Thymus (tissue), 11 donors: ENCODE measurements around the gene FAM234B. TPM values are rescaled to one million over a fixed set of nuclear protein-coding genes. Genes with fewer than 3 reads are reported as not detected.
A peak's percentile ranks its signal among the peaks of the same experiment; 100 is the strongest.

ENCODE experiments used
- DNase-seq, 9 donors: peaks; one replicate each; pipeline ENCODE4 v3.0.0-alpha.2; 2013; ENCODE audit warnings: low spot score in 9 of 9, low read depth in 6 of 9, missing footprints in 1 of 9
- H3K27ac ChIP-seq, 2 donors: one replicate each; pipeline ENCODE4 v1.5.1; 2013; ENCODE audit warnings: control low read depth in 1 of 2, low read depth in 1 of 2, low read length in 1 of 2, mild to moderate bottlenecking in 1 of 2, moderate library complexity in 1 of 2
- H3K27me3 ChIP-seq, 2 donors: one replicate each; pipeline ENCODE4 v1.5.1; 2013; ENCODE audit warnings: low read length in 1 of 2; ENCODE audit not compliant: control insufficient read depth in 2 of 2, insufficient read depth in 1 of 2
- H3K36me3 ChIP-seq, 2 donors: one replicate each; pipeline ENCODE4 v1.5.1; 2013; ENCODE audit warnings: low read length in 1 of 2, mild to moderate bottlenecking in 1 of 2, moderate library complexity in 1 of 2; ENCODE audit not compliant: control insufficient read depth in 2 of 2, insufficient read depth in 2 of 2
- H3K4me1 ChIP-seq, 2 donors: one replicate each; pipeline ENCODE4 v1.5.1; 2013; ENCODE audit warnings: low read length in 2 of 2; ENCODE audit not compliant: control insufficient read depth in 2 of 2, insufficient read depth in 2 of 2
- H3K4me3 ChIP-seq, 2 donors: one replicate each; pipeline ENCODE4 v1.5.1; 2013; ENCODE audit warnings: low read length in 2 of 2, control low read depth in 1 of 2, mild to moderate bottlenecking in 1 of 2
- H3K9me3 ChIP-seq, 2 donors: one replicate each; pipeline ENCODE4 v1.5.1; 2013; ENCODE audit warnings: low read length in 1 of 2, mild to moderate bottlenecking in 1 of 2; ENCODE audit not compliant: control insufficient read depth in 2 of 2, insufficient read depth in 1 of 2
- WGBS: extraction: QIAGEN DNeasy Blood & Tissue Kit; methylation state at CpG from one replicate; pipeline ENCODE4 v1.1.7; 2013; 5-methylcytosine and 5-hydroxymethylcytosine counted together
- polyA plus RNA-seq: library from polyadenylated mRNA; stranded (reverse); fragments of 200-250 nt; gene quantifications from one replicate; pipeline ENCODE4 v1.2.3, GENCODE V29; 2013
- total RNA-seq: library from RNA; stranded (reverse); fragments of 120-200 nt; gene quantifications from one replicate; pipeline ENCODE4 v1.2.4, GENCODE V29; 2013
- donor health status: healthy.

FAM234B gene
- total and polyA plus RNA-seq, 2 donors, result 3.8 to 4.1 TPM

DNA sequence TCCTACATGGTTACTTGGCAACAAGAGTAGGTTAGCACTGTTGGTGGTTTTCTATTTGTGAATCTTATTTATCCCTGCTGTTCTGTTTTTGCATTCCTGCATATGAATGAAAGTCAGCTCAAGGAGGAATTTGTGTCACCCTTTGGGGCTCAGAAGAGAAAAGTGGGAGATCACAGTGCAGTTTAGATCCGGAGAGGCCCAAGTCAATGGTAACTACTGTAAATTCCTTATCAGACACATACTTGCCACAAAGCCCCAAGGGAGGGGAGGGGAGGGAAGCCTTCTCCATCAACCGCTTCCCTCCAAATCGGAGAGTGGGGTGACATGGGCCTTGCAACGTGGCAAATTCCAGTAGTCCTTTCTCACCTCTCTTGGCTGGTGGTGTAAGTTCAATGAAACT lies 44.3 kb downstream of the FAM234B start:
- H3K36me3 ChIP-seq, result no peaks in the 10 kb centered on the region
- H3K27ac ChIP-seq, result no peak overlapping the region
- WGBS, result 98% methylated on average over 4 of the region's 4 CpGs
- DNase-seq, result no peak
- H3K4me3 ChIP-seq, result no peak overlapping the region
- no peaks in the 10 kb centered on the region for H3K4me1 ChIP-seq
- H3K9me3 ChIP-seq, result no peaks in the 10 kb centered on the region
- H3K27me3 ChIP-seq, result no peaks in the 10 kb centered on the region

DNA sequence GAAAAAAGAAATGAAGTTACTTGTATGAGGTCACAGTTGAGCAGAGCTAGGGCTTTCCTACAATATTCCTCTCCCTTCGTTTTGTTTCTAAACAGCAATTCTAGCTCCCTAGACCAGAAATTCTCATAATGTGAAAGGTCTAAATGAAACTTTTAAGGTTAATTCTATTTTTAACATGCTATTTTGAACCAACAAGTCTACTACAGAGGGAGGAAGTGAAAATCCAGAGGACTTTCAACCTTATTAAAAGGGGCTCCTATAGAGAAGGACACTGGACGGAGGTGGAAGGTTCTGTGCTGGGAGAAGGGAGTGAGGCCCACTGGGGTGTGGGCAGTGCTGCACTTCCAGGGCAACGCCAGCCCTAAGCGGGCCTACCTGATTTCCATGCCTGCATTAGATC lies 45.9 kb downstream of the FAM234B start:
- no peaks in the 10 kb centered on the region for H3K4me1 ChIP-seq
- DNase-seq, result no peak
- no peaks in the 10 kb centered on the region for H3K36me3 ChIP-seq
- H3K4me3 ChIP-seq, result no peak overlapping the region
- H3K27ac ChIP-seq, result no peak overlapping the region
- 95% methylated on average over 4 of the region's 4 CpGs for WGBS
- H3K9me3 ChIP-seq, result no peaks in the 10 kb centered on the region
- H3K27me3 ChIP-seq, result no peaks in the 10 kb centered on the region

GRCh38 chr12:13091832-13092231 lies 47.7 kb downstream of the FAM234B start:
- H3K4me3 ChIP-seq, result no peak overlapping the region
- H3K9me3 ChIP-seq, result no peaks in the 10 kb centered on the region
- H3K36me3 ChIP-seq, result no peaks in the 10 kb centered on the region
- no peaks in the 10 kb centered on the region for H3K27me3 ChIP-seq
- WGBS, result 98% methylated on average over 6 of the region's 6 CpGs
- DNase-seq, result no peak
- H3K4me1 ChIP-seq, result no peaks in the 10 kb centered on the region
- no peak overlapping the region for H3K27ac ChIP-seq

DNA sequence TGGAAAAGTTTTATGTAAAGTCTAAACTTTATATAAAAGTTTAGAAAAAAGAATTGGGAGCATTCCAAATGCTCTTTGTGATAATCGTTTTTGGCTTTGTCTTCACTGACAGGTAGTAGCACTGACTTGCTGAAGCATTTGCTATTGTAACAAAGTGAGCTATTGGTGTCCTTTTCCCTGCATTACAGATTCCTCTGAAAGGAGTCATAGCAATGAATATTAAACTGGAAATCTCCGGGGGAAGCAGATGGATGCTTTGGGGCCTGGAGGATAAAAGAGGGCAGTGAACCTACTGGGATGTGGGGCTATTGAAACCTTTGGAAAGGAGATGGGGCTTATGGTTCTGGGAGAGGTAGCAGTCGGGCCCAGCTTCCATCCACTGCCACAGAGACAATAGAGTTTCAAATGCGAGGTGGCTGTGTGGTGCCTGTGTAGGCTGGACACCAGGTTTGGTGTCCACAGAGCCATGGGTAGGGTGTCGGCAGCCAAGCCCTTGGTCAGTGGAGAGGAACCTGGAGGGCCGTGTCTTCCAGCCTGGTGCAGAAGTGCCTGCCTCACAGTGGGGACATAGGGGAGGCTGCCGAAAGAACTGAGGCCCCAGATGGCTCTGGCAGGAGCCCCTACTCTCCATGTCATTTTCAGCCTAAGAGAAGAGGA lies 49.1 kb downstream of the FAM234B start:
- no peaks in the 10 kb centered on the region for H3K9me3 ChIP-seq
- DNase-seq, result no peak
- peaks cover 3 to 5% of the 10 kb centered on the region in 2 donors for H3K4me1 ChIP-seq
- no peaks in the 10 kb centered on the region for H3K27me3 ChIP-seq
- WGBS, result 96% methylated on average over 7 of the region's 7 CpGs
- peak overlapping the region in 1 of 2 donors; percentile 11 for H3K27ac ChIP-seq
- no peak overlapping the region for H3K4me3 ChIP-seq
- no peaks in the 10 kb centered on the region for H3K36me3 ChIP-seq

DNA sequence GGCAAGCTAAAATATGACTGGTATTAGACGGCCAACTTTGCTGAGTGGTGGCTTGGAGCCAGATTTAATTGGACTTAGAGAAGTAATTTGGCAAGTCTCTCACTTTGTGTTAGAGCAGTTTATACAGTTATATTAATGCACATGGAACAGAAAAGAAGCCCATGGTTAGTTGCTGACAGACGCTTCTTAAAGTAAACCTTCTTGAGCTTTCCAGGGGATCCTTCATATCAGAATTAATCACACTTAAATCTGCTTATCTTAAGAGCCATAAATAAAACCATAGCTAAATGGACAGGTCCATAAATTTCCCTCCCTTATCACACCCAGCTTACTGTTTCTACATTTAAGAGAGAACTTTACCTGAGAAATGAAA lies 49.7 kb downstream of the FAM234B start:
- Histone ChIP-seq H3K36me3 (no peaks in the 10 kb centered on the region), H3K9me3 (no peaks in the 10 kb centered on the region), H3K27ac (no peak overlapping the region), H3K27me3 (no peaks in the 10 kb centered on the region), H3K4me1 (peaks cover 8% of the 10 kb centered on the region in 2 donors), H3K4me3 (no peak overlapping the region)
- 94% methylated on average over 2 of the region's 2 CpGs for WGBS
- DNase-seq, result no peak

- Histone ChIP-seq H3K9me3 (no peaks in the 10 kb centered on the region), H3K27me3 (no peaks in the 10 kb centered on the region), H3K36me3 (no peaks in the 10 kb centered on the region), H3K27ac (no peak overlapping the region), H3K4me3 (no peak overlapping the region), H3K4me1 (peaks cover 8 to 13% of the 10 kb centered on the region in 2 donors)
- no peak for DNase-seq
- WGBS, result 85% methylated on average over 3 of the region's 3 CpGs
These were observed 50.2 kb downstream of the FAM234B start for GRCh38 chr12:13094367-13094766.

GRCh38 chr12:13095266-13095995 lies 51.2 kb downstream of the FAM234B start:
- DNase-seq, result no peak
- peaks cover 8 to 22% of the 10 kb centered on the region in 2 donors for H3K4me1 ChIP-seq
- H3K27ac ChIP-seq, result no peak overlapping the region
- H3K4me3 ChIP-seq, result no peak overlapping the region
- no peaks in the 10 kb centered on the region for H3K9me3 ChIP-seq
- H3K36me3 ChIP-seq, result no peaks in the 10 kb centered on the region
- H3K27me3 ChIP-seq, result no peaks in the 10 kb centered on the region
- WGBS, result 94% methylated on average over 8 of the region's 8 CpGs

DNA sequence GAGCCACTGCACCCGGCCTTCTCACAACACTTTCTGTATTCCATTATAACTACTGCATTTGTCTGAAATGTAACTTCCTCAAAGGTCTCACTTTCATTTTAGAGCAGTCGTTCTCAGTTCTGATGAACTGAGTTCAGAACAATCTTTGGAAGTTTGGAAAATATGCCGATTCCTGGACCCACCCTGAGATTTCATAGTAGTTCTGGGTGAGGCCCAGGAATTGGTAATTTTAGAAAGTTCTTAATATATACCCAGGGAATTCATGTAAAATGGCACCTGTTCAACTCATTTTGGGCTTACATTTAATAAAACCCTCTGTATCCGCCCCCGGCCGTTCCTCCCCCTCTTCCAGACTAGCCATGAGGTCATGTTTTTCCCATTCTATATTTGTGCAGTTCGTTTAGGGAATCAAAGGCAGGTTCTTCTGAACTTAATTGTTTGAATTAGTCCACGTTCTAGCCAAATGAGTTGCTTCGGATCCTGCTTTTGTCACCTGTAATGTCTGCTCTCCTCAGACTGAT lies 53.4 kb downstream of the FAM234B start:
- H3K27me3 ChIP-seq, result no peaks in the 10 kb centered on the region
- no peak for DNase-seq
- H3K9me3 ChIP-seq, result no peaks in the 10 kb centered on the region
- no peaks in the 10 kb centered on the region for H3K36me3 ChIP-seq
- peak overlapping the region; percentile 10 to 45 for H3K27ac ChIP-seq
- 64% methylated on average over 9 of the region's 9 CpGs for WGBS
- peak overlapping the region in 1 of 2 donors; percentile 4 for H3K4me3 ChIP-seq
- peaks cover 18 to 35% of the 10 kb centered on the region in 2 donors for H3K4me1 ChIP-seq

DNA sequence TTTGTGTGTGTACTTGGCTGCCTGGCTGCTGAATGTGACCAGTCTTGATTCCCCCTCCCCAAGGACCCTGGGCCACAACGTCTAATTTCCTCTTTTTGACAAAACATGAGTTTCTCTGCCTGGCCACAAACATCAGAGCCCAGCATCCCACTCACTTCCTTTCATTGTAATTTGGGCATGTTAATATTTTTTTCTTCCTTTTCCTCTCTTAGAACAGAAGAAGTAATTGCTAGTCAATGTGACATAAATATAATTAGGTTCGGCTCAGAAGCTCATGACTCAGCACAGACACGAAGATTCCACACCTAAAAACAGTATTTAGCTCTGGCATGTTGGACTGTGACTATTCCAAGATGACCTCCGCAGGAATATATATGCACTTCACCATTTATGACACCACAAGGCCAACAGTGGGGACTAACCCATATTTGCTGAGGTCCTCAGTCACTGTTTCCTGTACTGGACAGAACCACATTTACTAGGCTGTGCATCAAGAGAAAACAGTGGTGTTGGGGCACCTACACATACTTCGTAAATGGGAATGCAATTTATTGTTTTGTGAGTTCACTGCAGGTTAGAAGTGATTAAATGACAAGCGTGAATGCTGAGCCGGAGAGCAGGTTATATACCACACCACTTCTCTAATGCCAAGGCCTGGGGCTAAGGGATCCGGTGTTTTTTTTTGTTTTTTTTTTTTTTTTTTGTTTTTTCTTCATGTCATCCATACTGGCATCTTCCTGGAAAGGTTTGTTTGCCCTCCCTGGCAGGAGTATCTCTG lies 55.1 kb downstream of the FAM234B start:
- 46% methylated on average over 8 of the region's 8 CpGs for WGBS
- DNase-seq, result peak in 1 of 9 donors; percentile 10
- Histone ChIP-seq H3K27ac (peak overlapping the region; percentile 74 to 80), H3K36me3 (no peaks in the 10 kb centered on the region), H3K4me3 (no peak overlapping the region), H3K4me1 (peaks cover 18 to 35% of the 10 kb centered on the region in 2 donors), H3K27me3 (no peaks in the 10 kb centered on the region), H3K9me3 (no peaks in the 10 kb centered on the region)
